Suppressor macrophage treated with lipopolysaccharide for 1 hour (primary cell): ENCODE data around the gene MYO16.

Experiments used
- DNase-seq, 3 donors: peaks; one replicate each; pipeline ENCODE4 v3.0.0-alpha.2; 2020 to 2022

MYO16 gene

GRCh38 chr13:109255141-109255856, 625.9 kb downstream of the MYO16 start:
- no peak for DNase-seq

- peak; percentile 12 to 34 (median 17) for DNase-seq
Observed at GRCh38 chr13:109256866-109257760, 627.7 kb downstream of the MYO16 start.
